ENCODE measurements around the gene SORL1. TPM values are rescaled to one million over a fixed set of nuclear protein-coding genes. Genes with fewer than 3 reads are reported as not detected.
A peak's percentile ranks its signal among the peaks of the same experiment; 100 is the strongest.

SORL1 gene
- total and polyA plus RNA-seq, 4 donors: 21.4 to 80.6 (median 29.3) TPM

- Histone ChIP-seq H3K4me3 (ENCODE audit: low read depth, low read length) (peak overlapping the region; percentile 14), H3K9me3 (ENCODE audit: control insufficient read depth, insufficient read depth, low read length) (no peaks in the 10 kb centered on the region), H3K4me1 (ENCODE audit: control insufficient read depth, insufficient read depth, low read length) (peaks cover 7% of the 10 kb centered on the region), H3K27me3 (ENCODE audit: control insufficient read depth, insufficient read depth, low read length) (peaks cover 3% of the 10 kb centered on the region), H3K27ac (ENCODE audit: low read depth, low read length) (no peak overlapping the region), H3K36me3 (ENCODE audit: control insufficient read depth, insufficient read depth, low read length) (no peaks in the 10 kb centered on the region)
- 25% methylated on average over 40 of the region's 48 CpGs for WGBS (ENCODE audit: insufficient coverage)
- DNase-seq (ENCODE audit: low read depth in 4 of 6, low spot score in 6 of 6): peak in 2 of 6 donors; percentile 37 to 49
These were observed 25.4 kb upstream of the SORL1 start for GRCh38 chr11:121426476-121427399.

GRCh38 chr11:121427400-121427744, 24.7 kb upstream of the SORL1 start:
- Histone ChIP-seq H3K27me3 (ENCODE audit: control insufficient read depth, insufficient read depth, low read length) (peaks cover 3% of the 10 kb centered on the region), H3K27ac (ENCODE audit: low read depth, low read length) (no peak overlapping the region), H3K36me3 (ENCODE audit: control insufficient read depth, insufficient read depth, low read length) (no peaks in the 10 kb centered on the region), H3K4me3 (ENCODE audit: low read depth, low read length) (no peak overlapping the region), H3K9me3 (ENCODE audit: control insufficient read depth, insufficient read depth, low read length) (no peaks in the 10 kb centered on the region), H3K4me1 (ENCODE audit: control insufficient read depth, insufficient read depth, low read length) (peaks cover 7% of the 10 kb centered on the region)
- no CpG with 5 or more reads among the region's 8 CpGs for WGBS (ENCODE audit: insufficient coverage)
- no peak for DNase-seq (ENCODE audit: low read depth in 4 of 6, low spot score in 6 of 6)

- peaks cover 7% of the 10 kb centered on the region for H3K4me1 ChIP-seq (ENCODE audit: control insufficient read depth, insufficient read depth, low read length)
- WGBS (ENCODE audit: insufficient coverage): 80% methylated on average over 1 of the region's 3 CpGs
- no peak overlapping the region for H3K27ac ChIP-seq (ENCODE audit: low read depth, low read length)
- H3K4me3 ChIP-seq (ENCODE audit: low read depth, low read length): no peak overlapping the region
- H3K27me3 ChIP-seq (ENCODE audit: control insufficient read depth, insufficient read depth, low read length): peaks cover 3% of the 10 kb centered on the region
- H3K36me3 ChIP-seq (ENCODE audit: control insufficient read depth, insufficient read depth, low read length): no peaks in the 10 kb centered on the region
- H3K9me3 ChIP-seq (ENCODE audit: control insufficient read depth, insufficient read depth, low read length): no peaks in the 10 kb centered on the region
- no peak for DNase-seq (ENCODE audit: low read depth in 4 of 6, low spot score in 6 of 6)
These were observed 22.6 kb upstream of the SORL1 start for GRCh38 chr11:121429556-121429955.

GRCh38 chr11:121431820-121432526, 20.1 kb upstream of the SORL1 start:
- WGBS (ENCODE audit: insufficient coverage): 62% methylated on average over 2 of the region's 4 CpGs
- Histone ChIP-seq H3K27me3 (ENCODE audit: control insufficient read depth, insufficient read depth, low read length) (peaks cover under 1% of the 10 kb centered on the region), H3K4me1 (ENCODE audit: control insufficient read depth, insufficient read depth, low read length) (peaks cover under 1% of the 10 kb centered on the region), H3K9me3 (ENCODE audit: control insufficient read depth, insufficient read depth, low read length) (no peaks in the 10 kb centered on the region), H3K36me3 (ENCODE audit: control insufficient read depth, insufficient read depth, low read length) (no peaks in the 10 kb centered on the region), H3K27ac (ENCODE audit: low read depth, low read length) (no peak overlapping the region), H3K4me3 (ENCODE audit: low read depth, low read length) (no peak overlapping the region)
- no peak for DNase-seq (ENCODE audit: low read depth in 4 of 6, low spot score in 6 of 6)

- Histone ChIP-seq H3K4me1 (ENCODE audit: control insufficient read depth, insufficient read depth, low read length) (no peaks in the 10 kb centered on the region), H3K9me3 (ENCODE audit: control insufficient read depth, insufficient read depth, low read length) (no peaks in the 10 kb centered on the region), H3K36me3 (ENCODE audit: control insufficient read depth, insufficient read depth, low read length) (no peaks in the 10 kb centered on the region), H3K4me3 (ENCODE audit: low read depth, low read length) (no peak overlapping the region), H3K27ac (ENCODE audit: low read depth, low read length) (no peak overlapping the region), H3K27me3 (ENCODE audit: control insufficient read depth, insufficient read depth, low read length) (no peaks in the 10 kb centered on the region)
- DNase-seq (ENCODE audit: low read depth in 4 of 6, low spot score in 6 of 6): no peak
- WGBS (ENCODE audit: insufficient coverage): 66% methylated on average over 2 of the region's 4 CpGs
These were observed 17.0 kb upstream of the SORL1 start for GRCh38 chr11:121435132-121435531.

GRCh38 chr11:121435551-121436511, 16.3 kb upstream of the SORL1 start:
- H3K4me3 ChIP-seq (ENCODE audit: low read depth, low read length): no peak overlapping the region
- H3K36me3 ChIP-seq (ENCODE audit: control insufficient read depth, insufficient read depth, low read length): no peaks in the 10 kb centered on the region
- no peak for DNase-seq (ENCODE audit: low read depth in 4 of 6, low spot score in 6 of 6)
- H3K27ac ChIP-seq (ENCODE audit: low read depth, low read length): no peak overlapping the region
- H3K9me3 ChIP-seq (ENCODE audit: control insufficient read depth, insufficient read depth, low read length): no peaks in the 10 kb centered on the region
- WGBS (ENCODE audit: insufficient coverage): 85% methylated on average over 2 of the region's 3 CpGs
- H3K27me3 ChIP-seq (ENCODE audit: control insufficient read depth, insufficient read depth, low read length): no peaks in the 10 kb centered on the region
- H3K4me1 ChIP-seq (ENCODE audit: control insufficient read depth, insufficient read depth, low read length): no peaks in the 10 kb centered on the region

GRCh38 chr11:121437018-121437685, 15.0 kb upstream of the SORL1 start:
- Histone ChIP-seq H3K4me3 (ENCODE audit: low read depth, low read length) (no peak overlapping the region), H3K27ac (ENCODE audit: low read depth, low read length) (no peak overlapping the region), H3K36me3 (ENCODE audit: control insufficient read depth, insufficient read depth, low read length) (no peaks in the 10 kb centered on the region), H3K27me3 (ENCODE audit: control insufficient read depth, insufficient read depth, low read length) (no peaks in the 10 kb centered on the region), H3K4me1 (ENCODE audit: control insufficient read depth, insufficient read depth, low read length) (no peaks in the 10 kb centered on the region), H3K9me3 (ENCODE audit: control insufficient read depth, insufficient read depth, low read length) (no peaks in the 10 kb centered on the region)
- DNase-seq (ENCODE audit: low read depth in 4 of 6, low spot score in 6 of 6): no peak

GRCh38 chr11:121437686-121438078, 14.4 kb upstream of the SORL1 start:
- Histone ChIP-seq H3K27ac (ENCODE audit: low read depth, low read length) (no peak overlapping the region), H3K27me3 (ENCODE audit: control insufficient read depth, insufficient read depth, low read length) (no peaks in the 10 kb centered on the region), H3K36me3 (ENCODE audit: control insufficient read depth, insufficient read depth, low read length) (no peaks in the 10 kb centered on the region), H3K4me3 (ENCODE audit: low read depth, low read length) (no peak overlapping the region), H3K9me3 (ENCODE audit: control insufficient read depth, insufficient read depth, low read length) (no peaks in the 10 kb centered on the region), H3K4me1 (ENCODE audit: control insufficient read depth, insufficient read depth, low read length) (no peaks in the 10 kb centered on the region)
- DNase-seq (ENCODE audit: low read depth in 4 of 6, low spot score in 6 of 6): no peak
- WGBS (ENCODE audit: insufficient coverage): no CpG with 5 or more reads among the region's 4 CpGs

GRCh38 chr11:121439337-121439736, 12.8 kb upstream of the SORL1 start:
- WGBS (ENCODE audit: insufficient coverage): no CpG with 5 or more reads among the region's 4 CpGs
- no peaks in the 10 kb centered on the region for H3K9me3 ChIP-seq (ENCODE audit: control insufficient read depth, insufficient read depth, low read length)
- no peak overlapping the region for H3K4me3 ChIP-seq (ENCODE audit: low read depth, low read length)
- DNase-seq (ENCODE audit: low read depth in 4 of 6, low spot score in 6 of 6): no peak
- H3K27me3 ChIP-seq (ENCODE audit: control insufficient read depth, insufficient read depth, low read length): no peaks in the 10 kb centered on the region
- H3K27ac ChIP-seq (ENCODE audit: low read depth, low read length): no peak overlapping the region
- no peaks in the 10 kb centered on the region for H3K4me1 ChIP-seq (ENCODE audit: control insufficient read depth, insufficient read depth, low read length)
- H3K36me3 ChIP-seq (ENCODE audit: control insufficient read depth, insufficient read depth, low read length): no peaks in the 10 kb centered on the region

Data from spinal cord (tissue), 10 donors.